A673 (cell line): ENCODE results near the gene SEMA4D. TPM values are rescaled to one million over a fixed set of nuclear protein-coding genes. Genes with fewer than 3 reads are reported as not detected.
"Not testable (repeated sequence)": the region's sequence is repeated elsewhere in the genome, so short reads cannot be mapped to it uniquely, and the experiment has no call there.

Experiments
- BruUV-seq: library from RNA; stranded (reverse); fragments of 400-500 nt; replicated peaks from 2 replicates; lab custom pipeline; 2021; lab: Mats Ljungman, UMichigan
- CTCF ChIA-PET: fragments of 300-600 bp; sonication (Branson Sonifier 250); formaldehyde crosslinking; loops from one replicate; lab custom pipeline; 2022; ENCODE audit warnings: antibody characterized with exemption; lab: Charles Lee
- POLR2A ChIA-PET: fragments of 300-600 bp; sonication (Branson Sonifier 250); formaldehyde crosslinking; loops from one replicate; lab custom pipeline; 2022; ENCODE audit warnings: antibody characterized with exemption; ENCODE audit not compliant: low non-redundant PET; lab: Charles Lee
- DNase-seq: peaks from one replicate; pipeline ENCODE4 v3.0.0-alpha.2; 2015; ENCODE audit warnings: low spot score
- H3K27ac ChIP-seq: fragments of 200-600 bp; sonication (generic); 2 replicates; pipeline ENCODE4 v1.5.1; 2016; ENCODE audit warnings: mixed run types, low read depth, mild to moderate bottlenecking, mixed read lengths, antibody characterized with exemption, low read length; ENCODE audit not compliant: poor library complexity, severe bottlenecking
- H3K27me3 ChIP-seq: fragments of 200-600 bp; sonication (generic); replicated peaks from 2 replicates; pipeline ENCODE4 v1.6.1; 2017; ENCODE audit warnings: mixed run types, low read depth, mild to moderate bottlenecking, mixed read lengths, antibody characterized with exemption, low read length; ENCODE audit not compliant: insufficient read depth, poor library complexity
- H3K36me3 ChIP-seq: fragments of 200-600 bp; sonication (generic); 2 replicates; pipeline ENCODE4 v1.6.1; 2016; ENCODE audit warnings: mixed run types, mild to moderate bottlenecking, mixed read lengths, antibody characterized with exemption, low read length; ENCODE audit not compliant: insufficient read depth, poor library complexity, severe bottlenecking
- H3K4me1 ChIP-seq: fragments of 200-600 bp; sonication (generic); 2 replicates; pipeline ENCODE4 v1.6.1; 2017; ENCODE audit warnings: mixed run types, mild to moderate bottlenecking, mixed read lengths, antibody characterized with exemption, low read length; ENCODE audit not compliant: insufficient read depth, poor library complexity, severe bottlenecking
- H3K4me3 ChIP-seq: fragments of 200-600 bp; sonication (generic); 2 replicates; pipeline ENCODE4 v1.5.1; 2016; ENCODE audit warnings: low read depth, mixed run types, mild to moderate bottlenecking, mixed read lengths, low read length; ENCODE audit not compliant: poor library complexity, severe bottlenecking
- H3K9me3 ChIP-seq: fragments of 200-600 bp; sonication (generic); 2 replicates; pipeline ENCODE4 v1.6.1; 2016; ENCODE audit warnings: mixed run types, low read depth, mild to moderate bottlenecking, mixed read lengths, antibody characterized with exemption, low read length; ENCODE audit not compliant: poor library complexity, severe bottlenecking
- EZH2 ChIP-seq: fragments of 200-600 bp; sonication (generic); IDR thresholded peaks from 2 replicates; pipeline ENCODE4 v1.6.1; 2017; ENCODE audit warnings: borderline replicate concordance, low read depth, mild to moderate bottlenecking, mixed read lengths, antibody characterized with exemption, low read length; ENCODE audit not compliant: poor library complexity, severe bottlenecking
- intact Hi-C: fragments of 100-400 bp; cut with micrococcal nuclease; formaldehyde crosslinking; loops from one replicate; pipeline ENCODE4 v1.10.0; 2022; ENCODE audit not compliant: unreplicated experiment
- total RNA-seq: library from RNA; stranded (reverse); gene quantifications from 2 replicates; pipeline ENCODE4 v1.2.3, GENCODE V29; 2021
- TF ChIP-seq, protein P1 (sequence below): fragments of 300-800, 200-600 bp; sonication (generic); conservative IDR thresholded peaks from 2 replicates; pipeline ENCODE4 v1.5.1; 2017; ENCODE audit warnings: low read depth, mild to moderate bottlenecking, antibody characterized with exemption, low read length, moderate library complexity, mixed read lengths

SEMA4D gene
- total RNA-seq, 1 experiment from 2014 or later: 14.2 TPM

DNA sequence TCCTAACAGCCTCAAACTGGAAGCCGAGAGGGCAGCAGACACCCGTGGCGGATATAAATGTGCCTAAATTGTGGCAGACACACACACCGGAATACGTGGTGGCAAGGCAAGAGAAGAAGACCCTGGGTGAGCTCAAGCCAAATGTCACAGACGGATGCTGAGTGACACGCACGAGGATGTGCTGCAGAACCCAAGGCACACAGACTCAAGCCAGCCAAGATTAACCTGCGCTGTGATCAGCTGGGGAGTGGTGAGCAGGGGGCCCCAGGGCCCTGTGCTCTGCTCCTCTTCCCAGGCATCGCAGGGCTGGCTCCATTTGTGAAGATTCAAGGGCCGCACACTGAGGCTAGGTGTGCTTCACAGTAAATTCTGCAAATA, 16.4 kb downstream of the SEMA4D start:
- intact Hi-C loops: no loop called here
- no TSS peak for BruUV-seq
- CTCF ChIA-PET: no interaction called here

DNA sequence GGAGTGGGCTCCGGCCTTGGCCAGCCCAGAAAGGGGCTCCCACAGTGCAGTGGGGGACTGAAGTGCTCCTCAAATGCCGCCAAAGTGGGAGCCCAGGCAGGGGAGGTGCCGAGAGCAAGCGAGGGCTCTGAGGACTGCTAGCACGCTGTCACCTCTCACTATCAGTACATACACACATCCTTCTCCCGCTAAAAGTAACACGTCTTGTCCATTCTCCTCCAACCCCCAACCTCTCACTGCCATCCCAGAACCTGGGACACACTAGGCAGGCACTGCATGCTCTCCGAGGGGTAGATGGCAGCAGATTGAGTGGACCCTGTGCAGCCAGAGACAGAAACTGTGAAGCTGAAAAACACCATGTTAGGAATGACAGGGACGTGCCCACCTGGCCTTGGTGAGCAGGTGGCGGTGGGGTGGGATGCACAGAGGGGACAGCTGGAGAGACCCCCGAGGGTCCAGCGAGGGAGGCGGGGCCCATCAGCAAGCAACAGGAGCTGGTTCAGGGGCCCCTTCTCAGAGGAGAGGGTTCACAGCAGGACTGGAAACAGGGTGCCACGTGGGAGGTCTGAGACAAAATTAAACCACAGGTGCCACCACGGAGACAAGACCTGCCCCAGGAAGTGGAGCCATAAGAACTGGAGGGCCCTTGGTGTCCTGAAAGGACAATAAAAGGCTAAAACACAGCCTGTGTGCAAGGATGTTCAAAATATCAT, 16.9 kb downstream of the SEMA4D start:
- DNase-seq: no peak
- H3K4me1 ChIP-seq: peaks cover 13% of the 10 kb centered on the region
- no peaks in the 10 kb centered on the region for H3K27me3 ChIP-seq
- H3K27ac ChIP-seq: no peak overlapping the region
- H3K36me3 ChIP-seq: no peaks in the 10 kb centered on the region
- intact Hi-C loops: no loop called here
- H3K4me3 ChIP-seq: no peak overlapping the region
- H3K9me3 ChIP-seq: no peaks in the 10 kb centered on the region
- TF ChIP-seq, protein P1, sequence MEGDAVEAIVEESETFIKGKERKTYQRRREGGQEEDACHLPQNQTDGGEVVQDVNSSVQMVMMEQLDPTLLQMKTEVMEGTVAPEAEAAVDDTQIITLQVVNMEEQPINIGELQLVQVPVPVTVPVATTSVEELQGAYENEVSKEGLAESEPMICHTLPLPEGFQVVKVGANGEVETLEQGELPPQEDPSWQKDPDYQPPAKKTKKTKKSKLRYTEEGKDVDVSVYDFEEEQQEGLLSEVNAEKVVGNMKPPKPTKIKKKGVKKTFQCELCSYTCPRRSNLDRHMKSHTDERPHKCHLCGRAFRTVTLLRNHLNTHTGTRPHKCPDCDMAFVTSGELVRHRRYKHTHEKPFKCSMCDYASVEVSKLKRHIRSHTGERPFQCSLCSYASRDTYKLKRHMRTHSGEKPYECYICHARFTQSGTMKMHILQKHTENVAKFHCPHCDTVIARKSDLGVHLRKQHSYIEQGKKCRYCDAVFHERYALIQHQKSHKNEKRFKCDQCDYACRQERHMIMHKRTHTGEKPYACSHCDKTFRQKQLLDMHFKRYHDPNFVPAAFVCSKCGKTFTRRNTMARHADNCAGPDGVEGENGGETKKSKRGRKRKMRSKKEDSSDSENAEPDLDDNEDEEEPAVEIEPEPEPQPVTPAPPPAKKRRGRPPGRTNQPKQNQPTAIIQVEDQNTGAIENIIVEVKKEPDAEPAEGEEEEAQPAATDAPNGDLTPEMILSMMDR: no peak
- TF ChIP-seq EZH2: no peak
- POLR2A ChIA-PET: no interaction called here
- BruUV-seq: no TSS peak
- CTCF ChIA-PET: no interaction called here

More for the DNA sequence above, 16.4 kb downstream of the SEMA4D start:
- no peaks in the 10 kb centered on the region for H3K27me3 ChIP-seq
- no peaks in the 10 kb centered on the region for H3K36me3 ChIP-seq
- H3K4me3 ChIP-seq: no peak overlapping the region
- POLR2A ChIA-PET: no interaction called here
- H3K27ac ChIP-seq: no peak overlapping the region
- no peaks in the 10 kb centered on the region for H3K9me3 ChIP-seq
- DNase-seq: no peak
- TF ChIP-seq, protein P1: no peak
- no peak for TF ChIP-seq EZH2
- H3K4me1 ChIP-seq: peaks cover 13% of the 10 kb centered on the region

DNA sequence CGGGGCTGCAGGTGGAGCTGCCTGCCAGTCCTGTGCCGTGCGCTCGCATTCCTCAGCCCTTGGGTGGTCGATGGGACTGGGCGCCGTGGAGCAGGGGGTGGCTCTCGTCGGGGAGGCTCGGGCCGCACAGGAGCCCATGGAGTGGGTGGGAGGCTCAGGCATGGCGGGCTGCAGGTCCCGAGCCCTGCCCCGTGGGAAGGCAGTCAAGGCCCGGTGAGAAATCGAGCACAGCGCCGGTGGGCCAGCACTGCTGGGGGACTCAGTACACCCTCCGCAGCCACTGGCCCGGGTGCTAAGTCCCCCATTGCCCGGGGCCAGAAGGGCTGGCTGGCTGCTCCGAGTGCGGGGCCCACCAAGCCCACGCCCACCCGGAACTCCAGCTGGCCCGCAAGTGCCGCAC, 17.5 kb downstream of the SEMA4D start:
- POLR2A ChIA-PET, DNase-seq, H3K9me3 ChIP-seq, BruUV-seq, H3K4me3 ChIP-seq, intact Hi-C loops, H3K27me3 ChIP-seq, H3K36me3 ChIP-seq, CTCF ChIA-PET, H3K27ac ChIP-seq: not testable (repeated sequence)
- H3K4me1 ChIP-seq: peaks cover 13% of the 10 kb centered on the region

DNA sequence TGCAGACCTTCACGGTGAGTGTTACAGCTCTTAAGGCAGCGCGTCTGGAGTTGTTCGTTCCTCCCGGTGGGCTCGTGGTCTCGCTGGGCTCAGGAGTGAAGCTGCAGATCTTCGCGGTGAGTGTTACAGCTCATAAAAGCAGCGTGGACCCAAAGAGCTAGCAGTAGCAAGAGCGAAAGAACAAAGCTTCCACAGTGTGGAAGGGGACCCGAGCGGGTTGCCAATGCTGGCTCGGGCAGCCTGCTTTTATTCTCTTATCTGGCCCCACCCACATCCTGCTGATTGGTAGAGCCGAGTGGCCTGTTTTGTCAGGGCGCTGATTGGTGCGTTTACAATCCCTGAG, 18.3 kb downstream of the SEMA4D start:
- CTCF ChIA-PET, POLR2A ChIA-PET, H3K36me3 ChIP-seq, BruUV-seq, H3K4me3 ChIP-seq, DNase-seq, H3K9me3 ChIP-seq, H3K27ac ChIP-seq, H3K27me3 ChIP-seq, intact Hi-C loops: not testable (repeated sequence)
- peaks cover 13% of the 10 kb centered on the region for H3K4me1 ChIP-seq
